CD4-positive, alpha-beta T cell treated with Interleukin-15 for 4 hours (primary cell): ENCODE results near the gene PDE6C.
"Not testable (repeated sequence)": the region's sequence is repeated elsewhere in the genome, so short reads cannot be mapped to it uniquely, and the experiment has no call there.

ENCODE experiments used
- DNase-seq: peaks from one replicate; pipeline ENCODE4 v3.0.0-alpha.2; 2020; ENCODE audit warnings: low spot score

The PDE6C gene

DNA sequence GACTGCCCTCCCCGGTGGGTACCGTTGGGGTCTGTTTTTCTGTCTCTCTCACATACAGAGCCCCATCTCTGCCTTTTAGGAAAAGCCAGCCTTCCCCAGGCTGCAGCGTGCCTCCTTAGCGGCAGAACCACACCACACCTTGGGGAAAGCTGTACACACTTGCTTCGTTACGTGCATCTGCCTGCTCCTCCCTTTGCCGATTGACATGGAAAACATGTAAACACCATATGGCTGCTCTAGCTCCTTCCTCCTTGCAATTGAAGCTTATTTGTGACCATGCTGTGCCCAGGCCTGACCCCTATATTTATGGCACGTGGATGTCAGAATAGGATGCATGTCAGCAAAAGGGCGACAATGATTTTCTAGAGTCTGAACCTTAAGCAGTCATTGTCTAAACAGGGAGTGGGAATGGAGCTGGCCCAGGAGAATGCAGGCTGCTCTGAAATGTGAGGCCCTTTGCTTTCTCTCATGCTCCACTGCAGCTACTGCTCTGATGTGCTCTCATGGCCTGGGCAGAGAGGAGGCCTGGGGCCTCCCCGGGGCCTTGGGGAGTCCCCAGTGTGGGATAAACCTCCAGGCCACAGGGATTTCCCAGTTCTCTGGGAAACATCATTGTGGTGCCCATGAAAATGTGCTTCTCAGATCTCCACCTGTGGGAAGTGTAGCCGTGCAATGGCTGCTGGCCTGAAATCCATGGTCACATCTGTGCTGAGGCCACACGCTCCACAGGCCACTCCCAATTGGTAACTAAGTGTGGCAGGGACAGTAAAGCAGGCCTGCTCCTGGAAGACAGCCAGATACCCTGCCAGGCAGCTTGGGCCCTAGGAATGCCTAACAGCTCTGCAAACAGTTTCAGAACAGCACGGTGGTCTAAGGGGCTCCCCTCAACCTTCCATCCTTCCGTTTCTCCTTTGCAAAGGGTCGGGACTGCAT is 18.6 kb downstream of the PDE6C start:
- DNase-seq, result no peak

- no peak for DNase-seq
Measured at GRCh38 chr10:93639791-93640190, 27.5 kb downstream of the PDE6C start.

DNA sequence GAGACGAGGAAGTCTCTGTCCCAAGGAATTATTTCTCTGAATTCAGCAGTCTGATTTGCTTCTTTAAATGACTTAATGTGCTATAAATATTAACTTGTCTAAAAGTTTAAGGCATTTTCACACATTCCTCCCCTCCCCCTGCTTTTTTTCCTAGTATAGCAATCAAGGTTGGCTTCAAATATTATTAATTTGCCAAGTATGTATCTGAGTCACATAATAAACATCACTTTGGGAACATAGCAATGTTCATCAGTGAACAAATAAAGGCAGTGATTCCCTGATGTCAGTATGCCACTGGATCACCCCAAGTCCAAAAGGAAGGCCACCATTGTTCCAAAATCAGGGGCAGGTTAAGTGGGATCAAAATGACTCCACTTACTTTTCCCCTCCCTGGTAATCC is 40.5 kb downstream of the PDE6C start:
- no peak for DNase-seq

- no peak for DNase-seq
Measured at GRCh38 chr10:93654201-93654600, 41.9 kb downstream of the PDE6C start.

DNA sequence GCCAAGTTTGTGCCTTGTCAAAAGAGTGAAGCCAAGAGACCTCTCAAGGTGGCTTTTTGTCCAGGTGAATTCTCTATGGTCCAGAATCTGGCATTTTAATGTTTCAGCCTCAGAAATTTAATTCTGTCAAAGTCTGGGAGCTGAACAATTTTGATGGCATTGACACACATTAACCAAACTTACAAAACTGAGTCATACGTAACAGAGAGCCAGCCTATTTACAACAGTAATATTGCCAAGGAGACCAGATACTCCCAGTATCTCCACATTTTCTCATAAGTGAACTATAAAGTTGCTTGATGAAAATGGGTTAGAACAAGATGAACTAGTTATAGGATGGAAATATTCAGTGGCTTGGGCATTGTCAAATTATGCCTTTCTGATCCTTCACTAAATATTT is 43.8 kb downstream of the PDE6C start:
- DNase-seq, result no peak

- no peak for DNase-seq
Measured at GRCh38 chr10:93657757-93658156, 45.4 kb downstream of the PDE6C start.

- DNase-seq, result no peak
Measured at GRCh38 chr10:93666030-93666429, 53.7 kb downstream of the PDE6C start.

- DNase-seq, result no peak
Measured at GRCh38 chr10:93667795-93668194, 55.5 kb downstream of the PDE6C start.

DNA sequence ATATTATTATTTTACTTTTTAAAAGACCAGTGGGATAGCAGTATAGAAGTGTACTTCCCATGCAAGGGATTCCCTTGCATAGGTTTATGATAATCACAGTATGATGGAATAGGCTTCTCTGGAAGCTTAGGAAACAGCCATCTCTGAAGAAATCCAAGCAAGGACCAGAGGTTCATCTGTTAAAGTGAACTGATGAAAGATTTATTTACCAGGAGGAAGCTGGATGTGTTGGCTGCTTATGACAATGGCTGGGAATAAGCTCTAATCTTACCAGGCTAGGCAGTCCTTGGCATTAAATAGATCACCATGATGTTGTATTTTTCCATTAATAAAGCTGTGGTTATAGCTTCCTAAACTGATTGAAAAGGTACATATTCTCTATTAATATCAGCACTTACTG is 58.0 kb downstream of the PDE6C start:
- DNase-seq, result no peak

- DNase-seq, result no peak
Measured at GRCh38 chr10:93671042-93671441, 58.7 kb downstream of the PDE6C start.

DNA sequence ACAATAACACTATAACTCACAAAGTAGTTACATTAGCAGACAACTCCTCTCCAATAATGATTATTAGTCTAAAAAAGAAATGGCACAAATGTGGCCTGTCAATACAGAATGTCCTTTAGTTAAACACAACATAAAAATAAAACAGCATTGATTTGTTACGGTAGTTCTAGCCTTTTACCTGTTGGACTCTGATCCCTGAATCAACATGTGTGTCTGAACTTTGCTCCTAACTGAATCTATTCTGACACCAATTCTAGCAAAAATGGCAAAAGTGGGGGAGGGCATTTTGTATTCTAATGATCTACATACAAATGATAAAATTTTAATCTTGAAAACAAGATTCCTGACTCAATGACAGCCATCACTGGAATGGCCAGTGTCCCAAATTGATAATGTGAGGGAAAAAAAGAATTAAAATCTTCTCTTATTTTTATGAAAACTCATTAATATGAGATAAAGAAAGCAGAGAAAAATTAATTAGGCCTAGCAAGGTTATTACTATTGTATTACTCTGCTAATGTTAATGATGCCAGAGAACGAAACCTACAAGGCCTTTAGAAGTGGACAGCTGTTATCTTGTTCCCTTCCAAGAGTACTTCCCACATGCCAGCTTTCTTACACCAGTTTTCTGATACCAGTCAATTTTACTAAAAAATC is 59.8 kb downstream of the PDE6C start:
- DNase-seq, result no peak

DNA sequence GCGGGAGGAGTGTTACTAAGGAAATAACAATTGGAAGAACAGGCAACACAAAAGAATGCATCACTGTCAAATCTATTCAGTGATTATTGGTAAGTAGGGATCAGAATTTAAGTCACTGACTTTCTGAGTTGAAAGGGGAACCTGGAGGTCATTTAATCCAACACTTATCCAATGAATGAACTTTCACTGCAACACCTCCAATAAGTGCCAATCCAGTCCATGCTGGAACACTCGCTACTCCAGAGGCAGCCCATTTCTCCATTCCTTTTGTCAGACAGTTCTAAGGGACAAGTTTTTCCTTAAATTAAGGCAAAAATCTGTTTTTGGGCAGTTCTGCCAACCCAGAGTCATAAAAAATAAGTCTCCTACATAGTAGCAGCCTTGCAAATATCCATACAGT is 60.6 kb downstream of the PDE6C start:
- DNase-seq, result no peak

GRCh38 chr10:93673791-93674190 is 61.5 kb downstream of the PDE6C start:
- no peak for DNase-seq

- no peak for DNase-seq
Measured at GRCh38 chr10:93678386-93678785, 66.0 kb downstream of the PDE6C start.

DNA sequence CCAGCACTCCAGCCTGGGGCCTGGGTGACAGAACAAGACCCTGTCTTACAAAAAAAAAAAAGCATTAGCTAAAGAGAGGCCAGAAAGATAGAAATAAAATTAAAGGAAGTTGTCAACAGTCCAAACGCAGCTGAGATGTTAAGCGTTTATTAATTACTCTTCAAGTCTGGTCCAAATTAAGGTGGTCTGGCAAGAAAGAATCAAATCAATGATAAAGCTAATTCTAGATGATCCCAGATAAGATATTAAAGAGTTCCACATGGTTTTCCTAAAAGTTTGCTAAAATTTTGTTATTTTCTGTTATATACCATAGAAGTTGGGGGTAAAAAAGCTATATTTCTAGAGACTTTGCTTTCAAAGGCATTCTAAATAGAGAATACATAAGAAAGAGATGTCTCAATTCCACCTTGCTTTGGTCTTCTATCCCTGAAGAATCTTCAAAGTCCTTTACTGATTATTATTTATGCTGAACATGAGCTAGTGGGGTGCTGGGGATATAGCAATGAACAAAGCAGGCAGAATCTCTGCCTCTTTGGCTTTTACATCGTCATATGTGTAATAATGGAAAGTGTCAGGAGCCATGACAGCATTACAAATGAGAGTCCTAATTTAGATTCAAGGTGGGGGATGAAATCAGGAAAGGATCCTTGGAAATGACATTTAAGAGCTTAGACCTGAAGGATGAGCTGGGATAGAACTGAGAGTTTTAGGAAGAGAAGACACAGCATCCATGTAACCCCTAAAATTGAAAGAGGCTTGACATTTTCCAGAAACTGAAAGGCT is 66.7 kb downstream of the PDE6C start:
- DNase-seq, result no peak

DNA sequence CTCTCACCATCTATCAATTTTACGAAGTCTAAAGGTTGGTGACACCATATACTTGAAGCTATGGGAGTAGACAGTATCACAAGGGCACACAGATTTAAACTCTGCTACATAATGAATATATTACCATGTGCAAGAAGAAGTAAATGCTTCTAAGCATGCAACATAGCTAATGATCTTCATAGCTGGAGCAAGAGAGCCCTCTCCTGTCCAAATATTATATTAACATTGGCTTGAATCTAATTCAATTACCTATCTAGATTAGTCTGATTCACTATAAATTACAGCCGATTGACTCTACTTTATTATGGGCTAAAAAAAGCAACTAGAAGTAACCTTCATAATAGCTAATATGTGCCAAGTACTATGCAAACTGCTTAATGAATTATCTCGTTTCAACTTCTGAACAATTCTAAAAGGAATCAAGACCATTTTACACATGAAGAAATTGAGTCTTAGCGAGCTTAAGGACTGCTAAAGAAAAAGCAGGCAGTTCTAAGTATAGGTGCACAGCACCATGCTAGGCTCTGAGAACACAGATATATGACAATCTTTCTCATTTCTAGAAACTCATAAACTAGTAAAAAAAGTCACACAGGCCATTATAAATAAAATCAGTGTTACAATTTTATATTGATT is 68.2 kb downstream of the PDE6C start:
- DNase-seq, result no peak

DNA sequence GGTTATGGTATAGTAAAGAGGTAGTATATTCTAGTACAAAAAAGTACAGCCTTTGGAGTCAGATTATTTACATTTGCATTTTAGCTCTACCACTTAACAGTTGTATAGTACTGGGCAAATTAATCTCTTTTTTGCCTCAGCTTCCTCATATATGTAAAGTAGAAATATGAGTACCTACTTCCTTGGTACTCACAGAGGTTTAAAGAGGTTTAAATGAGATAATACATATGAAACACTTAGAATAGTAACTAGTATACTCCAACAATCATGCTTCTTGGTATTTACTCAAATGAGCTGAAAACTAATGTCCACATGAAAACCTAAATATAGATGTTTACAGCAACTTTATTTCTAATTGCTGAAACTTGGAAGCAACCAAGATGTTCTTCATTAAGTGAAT is 75.4 kb downstream of the PDE6C start:
- no peak for DNase-seq

DNA sequence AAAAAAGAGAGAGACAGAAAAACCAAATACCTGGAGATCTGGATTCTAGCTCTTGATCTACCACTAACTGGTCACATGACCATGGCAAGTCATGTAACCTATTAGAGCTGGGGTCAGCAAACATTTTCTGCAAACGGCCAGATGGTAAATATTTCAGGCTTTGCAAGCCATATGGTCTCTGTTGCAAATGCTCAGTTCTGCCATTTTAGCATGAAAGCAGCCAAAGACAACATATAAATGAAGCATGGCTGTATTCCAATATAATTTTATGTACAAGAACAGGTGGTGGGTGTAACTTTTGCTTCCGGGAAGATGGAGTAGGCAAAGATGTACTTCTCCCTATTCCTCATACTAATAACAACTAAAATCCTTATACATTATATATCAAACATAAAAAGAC is 83.4 kb downstream of the PDE6C start:
- DNase-seq, result no peak

DNA sequence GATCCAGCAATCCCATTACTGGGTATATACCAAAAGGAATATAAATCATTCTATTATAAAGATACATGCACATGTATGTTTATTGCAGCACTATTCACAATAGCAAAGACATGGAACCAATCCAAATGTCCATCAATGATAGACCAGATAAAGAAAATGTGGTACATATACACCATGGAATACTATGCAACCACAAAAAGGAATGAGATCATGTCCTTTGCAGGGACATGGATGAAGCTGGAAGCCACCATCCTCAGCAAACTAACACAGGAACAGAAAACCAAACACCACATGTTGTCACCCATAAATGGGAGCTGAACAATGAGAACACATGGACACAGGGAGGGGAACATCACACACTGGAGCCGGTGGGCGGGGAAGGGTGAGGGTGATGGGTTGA is 84.2 kb downstream of the PDE6C start:
- DNase-seq, result not testable (repeated sequence)

DNA sequence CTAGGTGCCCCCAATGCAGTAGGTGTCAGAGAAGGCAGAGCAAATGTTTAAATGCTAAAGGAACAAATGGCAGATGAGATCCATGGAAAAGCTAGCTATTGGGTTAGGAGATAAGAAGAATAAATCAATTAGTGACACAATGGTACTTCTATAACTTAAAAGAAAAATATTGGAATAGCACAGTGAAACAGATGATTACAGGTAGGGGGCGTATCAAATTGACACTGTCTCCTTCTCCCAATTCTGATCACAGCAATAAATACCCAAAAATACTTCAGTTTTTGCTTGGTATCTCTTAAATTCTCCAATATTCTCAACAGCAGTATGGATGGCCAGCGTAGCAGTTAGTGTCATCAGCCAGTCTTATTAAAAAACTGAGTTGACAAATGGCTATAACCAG is 84.9 kb downstream of the PDE6C start:
- no peak for DNase-seq

- DNase-seq, result no peak
Measured at GRCh38 chr10:93701866-93702209, 89.5 kb downstream of the PDE6C start.

- peak; percentile 90 for DNase-seq
Measured at GRCh38 chr10:93702210-93703001, 90.1 kb downstream of the PDE6C start, which contains the start of gene FRA10AC1. Gene FRA10AC1 (minus strand): TSS chr10:93702592. CDS start chr10:93700106, 2,486 bp downstream.
